Breast epithelium (tissue), 4 donors: ENCODE data around the gene SLC35G2. TPM values are rescaled to one million over a fixed set of nuclear protein-coding genes. Genes with fewer than 3 reads are reported as not detected.

Source experiments
- DNase-seq, 2 donors: peaks; one replicate each; pipeline ENCODE4 v3.0.0-alpha.2; 2019; ENCODE audit warnings: low spot score in 2 of 2
- H3K27ac ChIP-seq, 2 donors: fragments of 200-600 bp; sonication (generic) in 1 of 2; one replicate each; pipeline ENCODE4 v1.5.1; 2016 to 2019; ENCODE audit warnings: mild to moderate bottlenecking in 1 of 2
- H3K27me3 ChIP-seq, 2 donors: fragments of 200-600 bp; sonication (generic) in 1 of 2; one replicate each; pipeline versions ENCODE4 v1.5.1 to v1.6.0; 2017 to 2019; ENCODE audit warnings: control low read depth in 1 of 2, mild to moderate bottlenecking in 1 of 2
- H3K36me3 ChIP-seq: fragments of 200-600 bp; one replicate; pipeline ENCODE4 v1.5.1; 2019
- H3K4me1 ChIP-seq, 2 donors: fragments of 200-600 bp; sonication (generic); one replicate each; pipeline ENCODE4 v1.5.1; 2016 to 2019; ENCODE audit warnings: control low read depth in 1 of 2
- H3K4me3 ChIP-seq, 3 donors: fragments of 200-600 bp; sonication (generic); 1 replicate in 2 of 3; 2 replicates in 1 of 3; pipeline ENCODE4 v1.5.1; 2016 to 2019; ENCODE audit warnings: mild to moderate bottlenecking in 3 of 3, moderate library complexity in 2 of 3
- H3K9me3 ChIP-seq, 2 donors: fragments of 200-600 bp; sonication (generic) in 1 of 2; one replicate each; pipeline ENCODE4 v1.5.1; 2016 to 2019; ENCODE audit warnings: control low read depth in 1 of 2
- POLR2A ChIP-seq: fragments of 450-650 bp; IDR thresholded peaks from one replicate; pipeline ENCODE4 v1.6.1; 2016; ENCODE audit warnings: antibody characterized with exemption, mild to moderate bottlenecking, moderate library complexity
- POLR2AphosphoS5 ChIP-seq, 3 donors: sonication (generic); formaldehyde crosslinking; IDR thresholded peaks; one replicate each; pipeline ENCODE4 v1.6.1; 2017; ENCODE audit warnings: antibody characterized with exemption in 3 of 3
- intact Hi-C: fragments of 100-400 bp; cut with DNase I; formaldehyde crosslinking; loops from one replicate; pipeline ENCODE4 v1.15.1; 2023; ENCODE audit warnings: low total_unique reads
- total RNA-seq, 3 donors: library from RNA; depleted of rRNA; stranded (reverse); fragments of >200 nt; gene quantifications; one replicate each; pipeline ENCODE4 v1.1.0, GENCODE V29; 2016
- TF ChIP-seq, protein P1 (sequence below), 3 donors: fragments of 450-650 bp; IDR thresholded peaks; one replicate each; pipeline ENCODE4 v1.5.1; 2016 to 2017; ENCODE audit warnings: antibody characterized with exemption in 3 of 3, mild to moderate bottlenecking in 3 of 3, moderate library complexity in 3 of 3

SLC35G2 gene
- 1 to 10 TPM; 6.0 to 9.5 (median 9.3) TPM for total RNA-seq

DNA sequence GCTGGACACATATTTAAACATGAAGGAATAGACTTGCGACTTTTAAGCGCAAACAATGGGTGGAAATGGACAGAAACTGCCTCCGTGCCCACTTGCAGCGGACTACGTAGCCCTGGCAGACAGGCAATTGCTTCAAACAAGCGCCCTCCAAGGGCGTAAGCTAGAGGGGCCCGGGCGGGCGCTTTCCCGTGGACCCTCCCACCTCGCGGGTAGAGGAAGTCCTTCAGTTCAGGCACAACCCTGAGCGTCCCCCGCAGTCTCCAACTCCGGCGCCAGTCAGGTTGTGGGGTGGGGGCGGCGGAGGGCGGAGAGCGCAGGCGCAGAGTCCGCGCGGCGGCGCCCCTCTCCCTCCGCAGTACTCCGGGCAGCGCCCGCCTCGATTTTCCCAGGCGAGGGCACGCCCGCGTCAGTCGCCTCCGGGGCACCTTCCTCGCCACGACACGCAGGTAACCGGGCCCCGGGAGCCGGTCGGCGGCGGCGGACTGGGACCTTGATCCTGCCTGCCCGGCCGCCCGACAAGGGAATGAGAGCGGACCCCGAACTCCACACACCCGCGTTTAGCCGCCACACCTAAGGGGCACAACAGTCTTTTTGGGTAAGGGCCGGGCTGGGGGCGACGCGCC lies at the start of gene SLC35G2:
SLC35G2 (plus strand) TSS at position 358 of the 623 bp plus-strand sequence. CDS start 35,335 bp downstream, outside the sequence.
- TF ChIP-seq POLR2AphosphoS5 (IDR thresholded peaks at IDR 0.05) (no peak), POLR2A (no peak)
- TF ChIP-seq, protein P1, sequence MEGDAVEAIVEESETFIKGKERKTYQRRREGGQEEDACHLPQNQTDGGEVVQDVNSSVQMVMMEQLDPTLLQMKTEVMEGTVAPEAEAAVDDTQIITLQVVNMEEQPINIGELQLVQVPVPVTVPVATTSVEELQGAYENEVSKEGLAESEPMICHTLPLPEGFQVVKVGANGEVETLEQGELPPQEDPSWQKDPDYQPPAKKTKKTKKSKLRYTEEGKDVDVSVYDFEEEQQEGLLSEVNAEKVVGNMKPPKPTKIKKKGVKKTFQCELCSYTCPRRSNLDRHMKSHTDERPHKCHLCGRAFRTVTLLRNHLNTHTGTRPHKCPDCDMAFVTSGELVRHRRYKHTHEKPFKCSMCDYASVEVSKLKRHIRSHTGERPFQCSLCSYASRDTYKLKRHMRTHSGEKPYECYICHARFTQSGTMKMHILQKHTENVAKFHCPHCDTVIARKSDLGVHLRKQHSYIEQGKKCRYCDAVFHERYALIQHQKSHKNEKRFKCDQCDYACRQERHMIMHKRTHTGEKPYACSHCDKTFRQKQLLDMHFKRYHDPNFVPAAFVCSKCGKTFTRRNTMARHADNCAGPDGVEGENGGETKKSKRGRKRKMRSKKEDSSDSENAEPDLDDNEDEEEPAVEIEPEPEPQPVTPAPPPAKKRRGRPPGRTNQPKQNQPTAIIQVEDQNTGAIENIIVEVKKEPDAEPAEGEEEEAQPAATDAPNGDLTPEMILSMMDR (IDR thresholded peaks at IDR 0.05) = no peak
- H3K27ac ChIP-seq = peak within 1 kb of the TSS; percentile 78 to 90
- H3K4me1 ChIP-seq = no peaks in the 10 kb centered on the region
- no peaks in the 10 kb centered on the region for H3K9me3 ChIP-seq
- intact Hi-C loops = no loop called here
- no peaks in the 10 kb centered on the region for H3K27me3 ChIP-seq
- no peaks in the 10 kb centered on the region for H3K36me3 ChIP-seq
- DNase-seq = no peak
- H3K4me3 ChIP-seq = peak within 1 kb of the TSS; percentile 70 to 81 (median 72)

DNA sequence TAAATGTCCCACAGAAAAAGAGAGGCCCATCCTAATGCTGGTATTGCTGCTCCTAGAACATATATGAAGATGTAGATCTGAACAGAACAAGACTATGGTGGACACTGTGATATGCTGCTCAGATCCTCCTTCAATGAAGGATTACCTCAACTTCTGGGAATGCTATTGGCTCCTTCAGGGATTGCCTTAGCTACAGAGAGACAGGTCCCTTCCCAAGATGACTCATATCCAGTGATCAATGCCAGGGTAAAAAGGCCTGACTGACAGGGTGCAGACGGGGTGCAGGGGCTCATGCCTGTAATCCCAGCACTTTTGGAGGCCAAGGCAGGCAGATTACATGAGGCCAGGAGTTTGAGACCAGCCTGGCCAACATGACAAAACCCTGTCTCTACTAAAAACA lies 46.2 kb upstream of the SLC35G2 start:
- H3K36me3 ChIP-seq = no peaks in the 10 kb centered on the region
- intact Hi-C loops = no loop called here

DNA sequence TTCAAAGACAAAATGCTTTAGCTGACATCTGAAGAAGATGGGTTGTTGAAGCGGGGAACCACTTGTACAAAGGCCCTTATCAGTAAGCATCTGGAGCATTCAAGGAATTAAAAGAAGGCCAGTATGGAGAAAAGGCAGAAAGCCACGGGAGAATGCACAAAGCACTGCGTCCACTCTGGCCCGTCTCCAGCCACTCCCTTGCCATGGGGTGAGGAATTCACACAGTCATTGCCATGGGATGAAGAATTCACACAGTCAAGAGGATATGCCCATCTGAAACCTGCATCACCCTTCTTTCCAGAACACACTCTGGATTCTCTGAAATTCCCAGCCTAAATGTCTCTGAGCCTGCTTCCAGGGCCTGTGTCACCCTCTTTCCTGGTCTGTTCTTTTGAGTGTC lies 40.1 kb upstream of the SLC35G2 start:
- H3K27ac ChIP-seq = no peak overlapping the region
- no peaks in the 10 kb centered on the region for H3K9me3 ChIP-seq
- intact Hi-C loops = no loop called here
- H3K4me3 ChIP-seq = no peak overlapping the region
- no peaks in the 10 kb centered on the region for H3K4me1 ChIP-seq
- no peaks in the 10 kb centered on the region for H3K27me3 ChIP-seq
- DNase-seq = no peak
- H3K36me3 ChIP-seq = no peaks in the 10 kb centered on the region
- no peak for TF ChIP-seq POLR2AphosphoS5 (IDR thresholded peaks at IDR 0.05)
- TF ChIP-seq, protein P1 (IDR thresholded peaks at IDR 0.05) = no peak
- no peak for TF ChIP-seq POLR2A

More for the DNA sequence above, 46.2 kb upstream of the SLC35G2 start:
- Histone ChIP-seq H3K9me3 (no peaks in the 10 kb centered on the region), H3K4me3 (no peak overlapping the region), H3K27ac (no peak overlapping the region), H3K27me3 (no peaks in the 10 kb centered on the region), H3K4me1 (no peaks in the 10 kb centered on the region)
- TF ChIP-seq POLR2AphosphoS5 (IDR thresholded peaks at IDR 0.05) (no peak), POLR2A (no peak)
- TF ChIP-seq, protein P1 (IDR thresholded peaks at IDR 0.05) = no peak
- DNase-seq = no peak

DNA sequence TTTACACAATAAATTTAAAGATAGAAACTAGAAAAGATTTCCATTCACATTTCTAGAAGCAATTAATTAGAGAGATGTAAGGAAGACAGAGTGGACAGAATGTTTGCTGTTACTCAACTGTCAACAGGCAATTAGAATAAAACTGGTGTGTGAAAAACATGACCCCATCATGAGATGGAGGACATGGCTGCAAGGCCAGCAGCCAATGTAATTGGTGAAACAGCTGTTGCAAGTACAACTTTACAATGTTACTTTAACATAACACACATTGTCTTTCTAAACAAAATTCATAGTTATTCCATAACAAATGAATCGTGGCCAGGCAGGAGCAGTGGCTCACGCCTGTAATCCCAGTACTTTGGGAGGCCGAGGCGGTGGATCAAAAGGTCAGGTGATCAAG lies 38.2 kb upstream of the SLC35G2 start:
- Histone ChIP-seq H3K4me1 (no peaks in the 10 kb centered on the region), H3K4me3 (no peak overlapping the region), H3K27me3 (no peaks in the 10 kb centered on the region), H3K27ac (no peak overlapping the region), H3K9me3 (no peaks in the 10 kb centered on the region), H3K36me3 (no peaks in the 10 kb centered on the region)
- TF ChIP-seq POLR2A (no peak), POLR2AphosphoS5 (IDR thresholded peaks at IDR 0.05) (no peak)
- TF ChIP-seq, protein P1 (IDR thresholded peaks at IDR 0.05) = no peak
- DNase-seq = no peak
- intact Hi-C loops = no loop called here

DNA sequence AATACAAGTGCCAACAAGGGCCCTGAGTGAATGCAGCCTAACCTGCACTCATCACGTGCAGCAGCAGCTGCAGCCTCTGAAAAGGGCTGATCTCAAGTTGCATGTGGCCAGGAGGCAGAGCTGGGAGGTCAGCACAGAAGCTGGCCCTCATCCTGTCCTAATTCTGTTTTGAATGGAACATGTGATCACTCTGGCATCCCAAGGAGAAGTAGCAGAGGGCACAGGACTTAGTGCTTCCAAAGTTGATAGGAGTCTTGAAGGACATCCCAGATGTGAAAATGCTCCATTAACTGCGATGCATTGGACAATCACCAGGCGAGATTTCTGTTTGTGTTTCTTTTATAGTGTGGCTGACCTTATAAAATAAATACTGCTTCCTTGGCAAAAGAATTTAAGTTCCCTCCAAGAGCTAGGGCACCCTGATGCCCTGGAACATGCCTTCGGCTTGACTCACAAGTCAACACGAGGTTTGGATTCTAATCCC lies 35.2 kb upstream of the SLC35G2 start:
- H3K4me1 ChIP-seq = no peaks in the 10 kb centered on the region
- H3K27ac ChIP-seq = no peak overlapping the region
- H3K4me3 ChIP-seq = no peak overlapping the region
- H3K27me3 ChIP-seq = no peaks in the 10 kb centered on the region
- TF ChIP-seq, protein P1 (IDR thresholded peaks at IDR 0.05) = no peak
- TF ChIP-seq POLR2A (no peak), POLR2AphosphoS5 (IDR thresholded peaks at IDR 0.05) (no peak)
- intact Hi-C loops = no loop called here
- DNase-seq = no peak
- H3K9me3 ChIP-seq = no peaks in the 10 kb centered on the region
- no peaks in the 10 kb centered on the region for H3K36me3 ChIP-seq
